ENCODE measurements around the gene CEP350.

- TF ChIP-seq CTCF (conservative IDR thresholded peaks at IDR 0.05; ENCODE audit: low read depth, low read length) (no peak), EZH2 (IDR thresholded peaks at IDR 0.05; ENCODE audit: low read length, unreplicated experiment) (no peak), EZH2phosphoT487 (IDR thresholded peaks at IDR 0.05; ENCODE audit: borderline replicate concordance, low read length) (no peak)
These were observed 106.4 kb downstream of the CEP350 start for GRCh38 chr1:180061019-180061418.

Measured in PC-3 (cell line).